Hematopoietic multipotent progenitor cell treated with erythropoietin and hydrocortisone succinate and interleukin-3 and kit ligand, for 8 days (in vitro differentiated cells): ENCODE data around the gene TXK.

Source experiments
- DNase-seq: peaks from one replicate; pipeline ENCODE4 v3.0.0-alpha.2; 2015

Gene TXK

DNA sequence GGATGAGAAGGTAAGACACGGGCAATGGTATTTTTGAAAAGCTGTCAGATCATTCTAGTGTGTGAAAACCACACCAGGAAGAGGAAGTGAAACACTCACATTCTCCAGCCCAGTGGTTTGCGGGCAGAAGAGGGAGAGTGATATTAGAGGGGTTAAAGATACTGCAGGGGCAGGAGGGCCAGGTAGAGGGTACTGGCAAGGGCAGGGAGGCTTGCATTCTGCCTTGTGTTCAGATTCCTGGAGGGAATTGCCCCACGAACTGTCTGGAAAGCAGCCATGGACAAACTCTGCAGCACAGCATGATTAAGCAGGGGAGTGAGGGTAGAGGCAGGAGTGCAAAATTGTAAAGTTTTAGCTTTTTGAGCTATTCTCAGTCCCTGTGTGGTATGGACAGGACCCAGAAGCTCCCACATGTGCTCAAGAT, 86.6 kb downstream of the TXK start:
- peak; percentile 32 for DNase-seq

- DNase-seq = no peak
Measured at GRCh38 chr4:48046059-48046458, 88.0 kb downstream of the TXK start.

- DNase-seq = no peak
Measured at GRCh38 chr4:48044298-48044697, 89.8 kb downstream of the TXK start.

DNA sequence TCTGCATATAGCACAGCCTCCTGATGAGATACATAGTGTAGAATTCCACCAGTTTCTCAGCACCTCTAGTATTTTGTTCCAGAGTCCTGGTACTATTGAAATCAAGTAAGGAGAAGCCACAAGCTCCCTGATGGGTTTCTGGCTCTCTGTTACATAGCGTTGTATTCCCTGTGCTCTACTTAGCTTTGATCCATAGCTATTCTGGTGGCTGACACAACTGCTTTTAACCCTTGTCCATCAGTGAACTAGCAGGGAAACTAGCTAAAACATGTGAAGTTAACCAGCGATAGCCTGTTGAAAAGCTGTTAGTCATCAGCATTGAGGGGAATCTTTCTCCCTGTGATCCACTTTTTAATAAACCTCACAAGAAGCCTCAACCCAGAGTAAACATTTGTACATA, 90.5 kb downstream of the TXK start:
- no peak for DNase-seq

DNA sequence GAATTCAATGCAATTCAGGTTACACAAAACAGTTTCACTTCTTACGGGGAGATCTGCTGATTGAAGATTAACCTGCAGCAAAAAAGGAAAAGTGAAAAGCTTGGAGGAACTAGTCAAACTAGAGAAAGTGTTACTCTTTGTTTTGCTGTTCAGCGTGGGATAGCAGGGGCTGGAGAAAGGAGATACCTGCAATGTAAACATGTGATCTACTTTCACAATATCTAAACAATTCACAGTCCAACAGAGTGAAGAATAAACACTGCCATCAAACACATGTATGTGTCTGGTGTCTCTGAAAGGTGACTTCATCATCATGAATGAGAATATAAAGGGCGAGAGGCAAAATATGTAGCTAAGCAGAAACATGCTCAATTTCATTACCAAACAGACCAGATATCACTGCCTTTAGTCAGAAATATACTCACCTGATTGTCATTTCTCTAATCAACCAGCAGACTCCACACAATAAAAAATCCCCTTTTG, 91.0 kb downstream of the TXK start:
- no peak for DNase-seq

DNA sequence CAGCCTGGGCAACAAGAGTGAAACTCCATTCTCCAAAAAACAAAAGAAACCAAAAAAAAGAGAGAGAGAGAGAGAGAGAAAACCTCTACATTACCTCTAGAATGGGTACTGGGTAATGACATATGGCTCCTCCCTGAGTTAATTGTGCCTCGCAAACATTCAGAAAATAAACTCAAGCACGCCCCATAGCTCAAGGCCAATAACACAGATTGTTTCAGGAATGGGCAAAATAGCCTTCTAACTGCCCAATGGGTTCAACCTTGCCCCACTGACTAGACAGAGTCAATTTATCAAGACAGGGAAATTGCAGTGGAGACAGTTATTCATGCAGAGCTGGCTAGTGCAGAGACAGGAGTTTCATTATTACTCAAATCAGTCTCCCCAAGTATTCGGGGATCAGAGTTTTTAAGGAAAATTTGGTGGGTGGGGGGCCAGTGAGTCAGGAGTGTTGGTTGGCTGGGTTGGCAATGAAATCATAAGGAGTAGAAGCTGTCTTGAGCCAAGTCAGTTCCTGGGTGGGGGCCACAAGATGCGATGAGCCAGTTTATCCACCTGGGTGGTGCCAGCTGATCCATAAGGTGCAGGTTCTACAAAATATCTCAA, 92.4 kb downstream of the TXK start:
- DNase-seq = no peak

GRCh38 chr4:48039561-48039960, 94.5 kb downstream of the TXK start:
- no peak for DNase-seq

GRCh38 chr4:48038666-48039065, 95.4 kb downstream of the TXK start:
- no peak for DNase-seq

GRCh38 chr4:48037117-48037462, 97.0 kb downstream of the TXK start:
- no peak for DNase-seq

- no peak for DNase-seq
Measured at GRCh38 chr4:48035952-48036351, 98.1 kb downstream of the TXK start.

DNA sequence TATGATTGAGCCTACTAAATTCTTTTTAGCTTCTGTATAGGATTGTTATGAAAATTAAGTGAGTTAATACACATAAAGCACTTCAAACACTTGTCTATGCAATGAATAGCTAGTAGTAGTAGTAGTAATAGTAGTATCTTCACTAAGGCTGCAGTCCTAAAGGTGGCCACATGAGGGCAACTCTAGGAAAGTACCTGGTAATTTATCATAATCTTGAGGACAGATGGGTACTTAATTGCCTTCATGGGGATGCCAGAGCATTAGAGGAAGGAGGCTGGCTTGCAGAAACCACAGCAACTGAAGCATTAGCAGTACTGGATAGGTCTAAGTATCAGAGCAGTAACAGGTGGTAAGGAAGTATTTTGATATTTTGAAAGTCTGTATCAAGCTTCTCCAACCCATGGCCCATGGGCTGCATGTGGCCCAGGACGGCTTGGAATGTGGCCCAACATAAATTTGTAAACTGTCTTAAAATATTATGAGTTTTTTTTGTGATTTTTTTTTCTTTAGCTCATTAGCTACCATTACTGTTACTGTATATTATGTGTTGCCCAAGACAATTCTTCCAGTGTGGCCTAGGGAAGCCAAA, 100.1 kb downstream of the TXK start:
- peak; percentile 65 for DNase-seq

DNA sequence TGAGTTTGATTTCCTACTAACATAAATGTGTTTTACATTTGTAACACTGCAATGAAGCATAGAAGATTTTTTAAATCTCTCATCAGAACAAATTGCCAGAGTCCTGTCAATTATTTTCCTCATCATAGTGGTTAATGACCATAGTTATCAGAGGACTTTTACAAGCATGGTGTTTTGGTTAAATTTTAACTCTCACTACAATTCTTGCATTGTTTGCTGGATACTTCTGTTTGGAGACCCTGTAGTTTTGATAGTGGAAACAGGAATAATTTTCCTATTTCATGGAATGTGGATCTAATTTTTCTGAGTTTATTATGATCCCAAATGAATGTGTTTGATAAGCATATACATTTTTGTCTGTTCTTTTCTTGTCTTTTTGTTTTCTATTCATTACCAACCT, 100.6 kb downstream of the TXK start:
- DNase-seq = no peak

GRCh38 chr4:48032721-48033120, 101.3 kb downstream of the TXK start:
- DNase-seq = no peak

DNA sequence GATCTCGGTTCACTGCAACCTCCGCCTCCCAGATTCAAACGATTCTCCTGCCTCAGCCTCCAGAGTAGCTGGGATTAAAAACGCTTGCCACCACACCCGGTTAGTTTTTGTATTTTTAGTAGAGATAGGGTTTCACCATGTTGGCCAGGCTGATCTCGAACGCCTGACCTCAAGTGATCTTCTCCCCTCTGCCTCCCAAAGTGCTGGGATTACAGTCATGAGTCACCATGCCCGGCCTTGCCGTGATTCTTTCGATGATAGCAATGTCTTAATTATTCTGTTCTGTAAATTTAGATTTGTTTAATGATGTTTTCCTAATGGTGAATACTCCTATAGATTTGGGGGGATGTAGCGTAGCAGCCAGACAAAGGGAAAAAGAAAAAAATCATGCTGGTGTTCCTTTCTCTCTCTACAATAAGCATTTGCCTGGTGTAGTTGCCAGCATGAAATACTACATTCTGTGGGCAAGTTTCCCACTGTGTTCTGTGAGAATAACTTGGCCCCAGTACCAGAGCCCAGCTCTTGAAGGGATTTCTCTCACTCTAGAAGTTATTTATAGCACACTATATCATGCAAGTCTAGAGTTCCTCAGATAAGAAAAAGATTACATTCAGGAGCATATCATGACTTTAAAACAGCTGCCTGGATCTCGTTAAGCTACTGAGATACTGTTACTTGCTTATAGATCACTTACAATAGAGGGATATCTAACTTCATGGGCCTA, 102.1 kb downstream of the TXK start:
- no peak for DNase-seq

DNA sequence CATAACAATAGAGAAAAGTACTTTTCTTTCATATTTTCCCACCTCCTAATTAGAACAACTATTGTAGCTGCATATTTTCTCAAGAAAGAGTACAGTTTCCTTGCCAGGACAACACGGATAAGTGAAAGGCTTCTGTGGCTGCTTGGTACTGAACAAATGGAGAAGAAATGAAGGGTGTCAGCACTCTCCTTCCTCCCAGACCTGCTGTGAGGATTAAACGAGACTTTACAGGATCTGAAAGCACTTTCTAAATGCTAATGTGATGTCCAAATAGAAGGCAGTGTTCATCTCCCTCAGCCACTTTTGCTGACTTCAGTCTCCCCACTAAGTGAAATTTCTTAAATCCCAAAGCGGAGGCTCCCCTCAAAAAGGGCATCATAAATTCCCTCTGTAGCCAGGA, 103.6 kb downstream of the TXK start:
- no peak for DNase-seq

DNA sequence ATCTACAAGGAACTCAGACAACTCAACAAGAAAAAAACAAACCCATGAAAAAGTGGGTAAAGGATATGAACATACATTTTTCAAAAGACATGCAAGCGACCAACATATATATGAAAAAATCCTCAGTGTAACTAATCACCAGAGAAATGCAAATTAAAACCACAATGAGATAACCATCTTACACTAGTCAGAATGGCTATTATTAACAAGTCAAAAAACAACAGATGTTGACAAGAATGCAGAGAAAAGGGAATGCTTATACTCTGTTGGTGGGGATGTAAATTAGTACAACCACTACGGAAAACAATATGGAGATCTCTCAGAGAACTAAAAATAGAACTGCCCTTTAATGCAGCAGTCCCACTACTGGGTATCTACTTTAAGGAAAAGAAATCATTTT, 105.4 kb downstream of the TXK start:
- no peak for DNase-seq

DNA sequence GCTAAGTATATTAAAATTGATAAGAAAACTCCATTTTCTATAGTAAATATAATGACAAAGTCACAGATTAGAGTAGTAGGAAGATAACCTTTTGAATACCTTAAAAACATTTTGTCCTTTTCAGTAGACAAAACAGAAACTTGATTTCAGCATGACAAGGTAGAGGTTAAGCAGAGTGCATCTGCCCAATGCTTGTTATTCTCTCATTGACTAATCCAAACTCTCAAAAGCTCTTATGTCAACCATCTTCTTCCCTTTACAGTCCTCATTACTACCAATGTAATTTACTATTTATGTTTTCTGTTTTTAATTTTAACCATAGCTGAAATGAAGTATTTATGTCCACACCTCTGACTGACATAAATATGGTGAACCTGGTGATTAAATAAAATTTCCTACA, 106.4 kb downstream of the TXK start:
- DNase-seq = no peak

DNA sequence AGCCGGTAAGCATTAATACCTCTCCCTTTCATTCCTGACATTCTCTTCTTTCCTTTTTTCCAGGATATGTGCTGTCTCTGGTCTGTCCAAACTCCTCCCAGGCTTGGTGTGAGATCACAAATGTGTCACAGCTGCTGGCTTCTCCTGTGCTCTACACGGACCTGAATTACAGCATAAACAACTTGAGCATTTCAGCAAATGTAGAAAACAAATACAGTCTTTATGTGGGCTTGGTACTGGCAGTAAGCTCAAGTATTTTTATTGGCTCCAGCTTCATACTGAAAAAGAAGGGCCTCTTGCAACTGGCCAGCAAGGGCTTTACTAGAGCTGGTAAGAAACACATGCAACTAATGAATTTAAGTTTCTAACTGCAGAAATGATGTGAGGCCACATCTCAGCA, 109.0 kb downstream of the TXK start:
- DNase-seq = no peak

DNA sequence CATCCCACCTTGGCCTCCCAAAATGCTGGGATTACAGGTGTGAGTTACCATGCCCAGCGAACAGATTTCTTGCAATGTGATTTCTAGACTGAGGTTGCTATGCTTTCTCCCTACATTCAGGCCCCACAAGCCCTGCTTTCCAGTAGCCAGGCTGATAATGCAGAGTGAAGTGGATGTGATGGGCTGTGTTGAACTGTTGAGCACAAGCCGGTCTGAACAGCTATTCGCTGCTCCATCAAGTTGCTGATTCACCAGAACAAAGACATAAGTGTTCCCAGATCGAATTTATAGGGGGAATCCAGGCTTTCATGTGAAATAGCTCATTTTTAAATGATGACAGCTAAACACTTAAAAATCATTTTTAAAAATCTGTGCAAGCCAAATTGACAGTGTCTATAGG, 109.5 kb downstream of the TXK start:
- no peak for DNase-seq

DNA sequence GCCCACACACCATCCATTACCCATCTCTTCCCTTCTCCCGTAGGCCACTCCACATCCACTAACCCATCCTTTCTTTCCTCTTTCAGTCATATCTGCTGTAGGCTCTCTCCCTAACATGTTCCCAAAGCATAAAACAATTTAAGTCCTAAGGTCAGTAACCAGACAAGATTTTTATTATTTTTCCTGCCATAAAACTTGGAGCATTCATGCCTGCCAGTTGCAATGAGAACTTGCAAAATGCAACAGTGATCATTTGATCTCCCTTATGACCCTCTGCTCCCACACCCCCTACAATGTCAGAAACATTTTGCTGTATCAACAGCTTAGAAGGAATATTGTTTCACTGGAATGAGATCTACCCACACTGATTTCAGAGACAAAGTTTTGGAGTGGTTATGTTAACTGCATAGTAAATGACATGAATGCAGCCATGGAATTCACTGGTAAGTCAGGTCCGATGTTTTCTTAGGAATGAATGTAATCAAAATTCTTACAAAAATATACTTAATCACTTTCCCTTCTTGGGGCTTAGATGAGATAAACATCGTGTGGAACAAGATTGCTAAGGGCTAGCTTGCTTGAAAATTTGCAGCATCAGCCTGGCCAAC, 111.8 kb downstream of the TXK start:
- DNase-seq = no peak

GRCh38 chr4:48021100-48021499, 113.0 kb downstream of the TXK start:
- DNase-seq = no peak

DNA sequence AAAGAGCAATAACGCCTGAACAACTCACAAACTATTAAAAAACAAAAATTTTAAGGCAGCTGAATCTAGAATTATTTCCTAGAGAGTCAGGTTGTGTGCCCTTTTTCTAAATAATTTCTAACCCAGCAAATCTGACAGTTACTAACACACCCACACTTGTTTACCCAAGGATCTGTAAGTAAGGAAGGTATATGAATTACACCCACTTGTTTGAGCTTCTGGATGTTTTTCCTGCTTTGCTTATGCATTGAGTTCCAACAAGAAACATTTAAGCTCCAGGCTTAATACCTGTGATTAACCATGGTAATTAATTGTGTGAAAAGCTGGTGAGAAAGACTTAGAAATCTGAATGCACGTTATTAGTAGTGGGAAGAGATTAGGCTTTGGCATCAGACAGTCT, 115.9 kb downstream of the TXK start:
- no peak for DNase-seq

GRCh38 chr4:48017108-48017571, 116.9 kb downstream of the TXK start:
- DNase-seq = no peak
